K562 (cell line): ENCODE measurements around the gene ALDH6A1. TPM values are rescaled to one million over a fixed set of nuclear protein-coding genes. Genes with fewer than 3 reads are reported as not detected.

ENCODE experiments used
- NR2C2 ChIP-seq, 2 experiments: fragments of 200-800 bp in 1 of 2; sonication (Bioruptor generic) in 1 of 2; sonication (generic) in 1 of 2; formaldehyde crosslinking in 1 of 2; IDR thresholded peaks; 2 replicates each; pipeline versions ENCODE4 v1.6.1 to v1.8.0; 2016 to 2022; ENCODE audit warnings: mild to moderate bottlenecking in 1 of 2, missing compliant biosample characterization in 1 of 2, missing genetic modification characterization in 1 of 2, missing genetic modification reagents in 1 of 2
- PCBP1 ChIP-seq: fragments of 200-400 bp; formaldehyde crosslinking; IDR thresholded peaks from 2 replicates; pipeline ENCODE4 v1.6.1; 2018; ENCODE audit warnings: mild to moderate bottlenecking, low read depth, low read length; ENCODE audit not compliant: poor library complexity, severe bottlenecking
- POLR2B ChIP-seq: fragments of 450-650 bp; IDR thresholded peaks from 2 replicates; pipeline ENCODE4 v1.6.1; 2018; ENCODE audit warnings: low read depth; ENCODE audit not compliant: partially characterized antibody
- TBP ChIP-seq: optimal IDR thresholded peaks from 2 replicates; pipeline ENCODE3; 2011; ENCODE audit warnings: low read depth, low read length, improper control_type of control experiment
- ZNF121 ChIP-seq: sonication (generic); formaldehyde crosslinking; conservative IDR thresholded peaks from 2 replicates; pipeline ENCODE4 v1.8.0; 2022; ENCODE audit warnings: missing genetic modification reagents
- ZNF133 ChIP-seq: fragments of 250-450 bp; sonication (Bioruptor Pico); IDR thresholded peaks from 2 replicates; pipeline ENCODE4 v1.4.0; 2020; ENCODE audit warnings: mild to moderate bottlenecking
- ZNF41 ChIP-seq: fragments of 250-450 bp; sonication (Bioruptor Pico); conservative IDR thresholded peaks from 2 replicates; pipeline ENCODE4 v1.4.0; 2020; ENCODE audit warnings: mild to moderate bottlenecking
- polyA plus RNA-seq, 8 experiments: library from polyadenylated mRNA; depleted of rRNA in 4 of 8; stranded (reverse) in 5 of 8; unstranded in 3 of 8; fragments of >200 nt; fragmentation: Nextera tagmentation in 2 of 8; fragmentation: Illumina TruSeq in 1 of 8; extraction: Ambion mirVana in 2 of 8; extraction: Trizol in 1 of 8; gene quantifications; 2 replicates each; pipeline versions ENCODE4 v1.2.1 to v1.2.3, GENCODE V29; 2011 to 2014; ENCODE audit warnings: inconsistent platforms in 1 of 8, missing spikeins in 1 of 8
- total RNA-seq, 7 experiments: library from RNA; depleted of rRNA in 6 of 7; stranded (reverse); fragments of >200 nt in 6 of 7; fragmentation: Illumina TruSeq in 2 of 7; extraction: Trizol in 2 of 7; gene quantifications; 2 replicates each; pipeline versions ENCODE4 v1.2.1 to v1.2.3, GENCODE V29; 2011 to 2021; ENCODE audit warnings: low replicate concordance in 1 of 7
- TF ChIP-seq, protein P1 (sequence below): fragments of 450-650 bp; IDR thresholded peaks from 2 replicates; pipeline ENCODE4 v1.6.1; 2016; ENCODE audit warnings: mild to moderate bottlenecking, moderate library complexity
- TF ChIP-seq, protein P2 (sequence below): sonication (generic); formaldehyde crosslinking; IDR thresholded peaks from 2 replicates; pipeline ENCODE4 v1.5.0; 2020; ENCODE audit warnings: missing genetic modification reagents
- TF ChIP-seq, protein P3 (sequence below): IDR thresholded peaks from 2 replicates; pipeline ENCODE4 v1.6.1; 2012; ENCODE audit warnings: low read depth, low read length, improper control_type of control experiment, borderline replicate concordance
- TF ChIP-seq, protein P4 (sequence below): sonication (generic); formaldehyde crosslinking; IDR thresholded peaks from 2 replicates; pipeline ENCODE4 v1.9.0; 2022; ENCODE audit warnings: mild to moderate bottlenecking, missing genetic modification reagents

The ALDH6A1 gene
- total and polyA plus RNA-seq, 9 of the 15 experiments (the other 6 are each of a cell fraction or from before 2014, with no cell fraction given) = 3.1 to 11.5 (median 4.6) TPM

DNA sequence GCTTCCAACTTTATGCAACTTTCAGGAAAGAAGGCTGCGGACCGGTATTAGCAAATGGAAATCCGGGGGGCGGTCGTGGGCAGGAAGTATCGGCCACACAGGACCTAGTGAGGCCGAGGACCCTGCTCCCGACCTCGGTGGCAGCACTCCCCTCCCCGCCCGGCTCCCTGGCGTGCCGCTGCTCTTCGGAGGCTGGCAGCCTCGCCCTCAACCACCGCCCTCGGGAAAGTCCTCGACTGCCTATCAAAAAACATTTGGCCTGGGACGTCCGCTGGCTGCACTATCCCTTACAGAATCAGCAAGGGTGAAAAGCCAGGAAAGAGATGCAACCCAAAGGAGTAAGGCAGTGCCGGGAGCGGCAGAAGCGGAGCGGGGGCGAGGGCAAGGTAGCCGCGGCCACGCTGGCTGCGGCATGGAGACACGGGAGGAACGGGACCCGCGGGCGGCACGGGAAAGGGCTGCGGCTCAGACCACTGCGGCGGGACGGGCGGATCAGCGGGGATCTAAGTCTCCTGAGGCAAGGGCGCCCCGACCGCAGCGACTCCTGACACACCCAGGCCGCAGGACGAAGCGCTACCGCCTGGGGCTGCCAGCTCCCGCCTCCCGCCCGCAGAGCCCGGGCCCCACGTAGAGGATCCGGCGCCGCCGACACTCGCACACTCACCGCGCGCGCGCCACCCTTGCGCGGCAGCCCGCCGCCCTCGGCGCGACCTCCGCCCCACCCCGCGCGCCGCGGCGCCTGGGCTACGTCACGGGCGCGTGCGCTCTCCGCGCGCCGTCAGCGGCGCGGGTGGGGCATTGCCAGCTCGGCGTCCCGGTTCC, 65.5 kb downstream of the ALDH6A1 start, which contains the start of the genes BBOF1 and ENTPD5 (continued):
- TF ChIP-seq, protein P1, sequence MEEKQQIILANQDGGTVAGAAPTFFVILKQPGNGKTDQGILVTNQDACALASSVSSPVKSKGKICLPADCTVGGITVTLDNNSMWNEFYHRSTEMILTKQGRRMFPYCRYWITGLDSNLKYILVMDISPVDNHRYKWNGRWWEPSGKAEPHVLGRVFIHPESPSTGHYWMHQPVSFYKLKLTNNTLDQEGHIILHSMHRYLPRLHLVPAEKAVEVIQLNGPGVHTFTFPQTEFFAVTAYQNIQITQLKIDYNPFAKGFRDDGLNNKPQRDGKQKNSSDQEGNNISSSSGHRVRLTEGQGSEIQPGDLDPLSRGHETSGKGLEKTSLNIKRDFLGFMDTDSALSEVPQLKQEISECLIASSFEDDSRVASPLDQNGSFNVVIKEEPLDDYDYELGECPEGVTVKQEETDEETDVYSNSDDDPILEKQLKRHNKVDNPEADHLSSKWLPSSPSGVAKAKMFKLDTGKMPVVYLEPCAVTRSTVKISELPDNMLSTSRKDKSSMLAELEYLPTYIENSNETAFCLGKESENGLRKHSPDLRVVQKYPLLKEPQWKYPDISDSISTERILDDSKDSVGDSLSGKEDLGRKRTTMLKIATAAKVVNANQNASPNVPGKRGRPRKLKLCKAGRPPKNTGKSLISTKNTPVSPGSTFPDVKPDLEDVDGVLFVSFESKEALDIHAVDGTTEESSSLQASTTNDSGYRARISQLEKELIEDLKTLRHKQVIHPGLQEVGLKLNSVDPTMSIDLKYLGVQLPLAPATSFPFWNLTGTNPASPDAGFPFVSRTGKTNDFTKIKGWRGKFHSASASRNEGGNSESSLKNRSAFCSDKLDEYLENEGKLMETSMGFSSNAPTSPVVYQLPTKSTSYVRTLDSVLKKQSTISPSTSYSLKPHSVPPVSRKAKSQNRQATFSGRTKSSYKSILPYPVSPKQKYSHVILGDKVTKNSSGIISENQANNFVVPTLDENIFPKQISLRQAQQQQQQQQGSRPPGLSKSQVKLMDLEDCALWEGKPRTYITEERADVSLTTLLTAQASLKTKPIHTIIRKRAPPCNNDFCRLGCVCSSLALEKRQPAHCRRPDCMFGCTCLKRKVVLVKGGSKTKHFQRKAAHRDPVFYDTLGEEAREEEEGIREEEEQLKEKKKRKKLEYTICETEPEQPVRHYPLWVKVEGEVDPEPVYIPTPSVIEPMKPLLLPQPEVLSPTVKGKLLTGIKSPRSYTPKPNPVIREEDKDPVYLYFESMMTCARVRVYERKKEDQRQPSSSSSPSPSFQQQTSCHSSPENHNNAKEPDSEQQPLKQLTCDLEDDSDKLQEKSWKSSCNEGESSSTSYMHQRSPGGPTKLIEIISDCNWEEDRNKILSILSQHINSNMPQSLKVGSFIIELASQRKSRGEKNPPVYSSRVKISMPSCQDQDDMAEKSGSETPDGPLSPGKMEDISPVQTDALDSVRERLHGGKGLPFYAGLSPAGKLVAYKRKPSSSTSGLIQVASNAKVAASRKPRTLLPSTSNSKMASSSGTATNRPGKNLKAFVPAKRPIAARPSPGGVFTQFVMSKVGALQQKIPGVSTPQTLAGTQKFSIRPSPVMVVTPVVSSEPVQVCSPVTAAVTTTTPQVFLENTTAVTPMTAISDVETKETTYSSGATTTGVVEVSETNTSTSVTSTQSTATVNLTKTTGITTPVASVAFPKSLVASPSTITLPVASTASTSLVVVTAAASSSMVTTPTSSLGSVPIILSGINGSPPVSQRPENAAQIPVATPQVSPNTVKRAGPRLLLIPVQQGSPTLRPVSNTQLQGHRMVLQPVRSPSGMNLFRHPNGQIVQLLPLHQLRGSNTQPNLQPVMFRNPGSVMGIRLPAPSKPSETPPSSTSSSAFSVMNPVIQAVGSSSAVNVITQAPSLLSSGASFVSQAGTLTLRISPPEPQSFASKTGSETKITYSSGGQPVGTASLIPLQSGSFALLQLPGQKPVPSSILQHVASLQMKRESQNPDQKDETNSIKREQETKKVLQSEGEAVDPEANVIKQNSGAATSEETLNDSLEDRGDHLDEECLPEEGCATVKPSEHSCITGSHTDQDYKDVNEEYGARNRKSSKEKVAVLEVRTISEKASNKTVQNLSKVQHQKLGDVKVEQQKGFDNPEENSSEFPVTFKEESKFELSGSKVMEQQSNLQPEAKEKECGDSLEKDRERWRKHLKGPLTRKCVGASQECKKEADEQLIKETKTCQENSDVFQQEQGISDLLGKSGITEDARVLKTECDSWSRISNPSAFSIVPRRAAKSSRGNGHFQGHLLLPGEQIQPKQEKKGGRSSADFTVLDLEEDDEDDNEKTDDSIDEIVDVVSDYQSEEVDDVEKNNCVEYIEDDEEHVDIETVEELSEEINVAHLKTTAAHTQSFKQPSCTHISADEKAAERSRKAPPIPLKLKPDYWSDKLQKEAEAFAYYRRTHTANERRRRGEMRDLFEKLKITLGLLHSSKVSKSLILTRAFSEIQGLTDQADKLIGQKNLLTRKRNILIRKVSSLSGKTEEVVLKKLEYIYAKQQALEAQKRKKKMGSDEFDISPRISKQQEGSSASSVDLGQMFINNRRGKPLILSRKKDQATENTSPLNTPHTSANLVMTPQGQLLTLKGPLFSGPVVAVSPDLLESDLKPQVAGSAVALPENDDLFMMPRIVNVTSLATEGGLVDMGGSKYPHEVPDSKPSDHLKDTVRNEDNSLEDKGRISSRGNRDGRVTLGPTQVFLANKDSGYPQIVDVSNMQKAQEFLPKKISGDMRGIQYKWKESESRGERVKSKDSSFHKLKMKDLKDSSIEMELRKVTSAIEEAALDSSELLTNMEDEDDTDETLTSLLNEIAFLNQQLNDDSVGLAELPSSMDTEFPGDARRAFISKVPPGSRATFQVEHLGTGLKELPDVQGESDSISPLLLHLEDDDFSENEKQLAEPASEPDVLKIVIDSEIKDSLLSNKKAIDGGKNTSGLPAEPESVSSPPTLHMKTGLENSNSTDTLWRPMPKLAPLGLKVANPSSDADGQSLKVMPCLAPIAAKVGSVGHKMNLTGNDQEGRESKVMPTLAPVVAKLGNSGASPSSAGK = peak; percentile 19; the same call in 1 of the 2 replicates
- TF ChIP-seq, protein P2, sequence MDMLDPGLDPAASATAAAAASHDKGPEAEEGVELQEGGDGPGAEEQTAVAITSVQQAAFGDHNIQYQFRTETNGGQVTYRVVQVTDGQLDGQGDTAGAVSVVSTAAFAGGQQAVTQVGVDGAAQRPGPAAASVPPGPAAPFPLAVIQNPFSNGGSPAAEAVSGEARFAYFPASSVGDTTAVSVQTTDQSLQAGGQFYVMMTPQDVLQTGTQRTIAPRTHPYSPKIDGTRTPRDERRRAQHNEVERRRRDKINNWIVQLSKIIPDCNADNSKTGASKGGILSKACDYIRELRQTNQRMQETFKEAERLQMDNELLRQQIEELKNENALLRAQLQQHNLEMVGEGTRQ (CRISPR knock-in tag) = no peak
- TF ChIP-seq, protein P3, sequence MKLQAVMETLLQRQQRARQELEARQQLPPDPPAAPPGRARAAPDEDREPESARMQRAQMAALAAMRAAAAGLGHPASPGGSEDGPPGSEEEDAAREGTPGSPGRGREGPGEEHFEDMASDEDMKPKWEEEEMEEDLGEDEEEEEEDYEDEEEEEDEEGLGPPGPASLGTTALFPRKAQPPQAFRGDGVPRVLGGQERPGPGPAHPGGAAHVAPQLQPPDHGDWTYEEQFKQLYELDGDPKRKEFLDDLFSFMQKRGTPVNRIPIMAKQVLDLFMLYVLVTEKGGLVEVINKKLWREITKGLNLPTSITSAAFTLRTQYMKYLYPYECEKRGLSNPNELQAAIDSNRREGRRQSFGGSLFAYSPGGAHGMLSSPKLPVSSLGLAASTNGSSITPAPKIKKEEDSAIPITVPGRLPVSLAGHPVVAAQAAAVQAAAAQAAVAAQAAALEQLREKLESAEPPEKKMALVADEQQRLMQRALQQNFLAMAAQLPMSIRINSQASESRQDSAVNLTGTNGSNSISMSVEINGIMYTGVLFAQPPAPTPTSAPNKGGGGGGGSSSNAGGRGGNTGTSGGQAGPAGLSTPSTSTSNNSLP = no peak
- TF ChIP-seq ZNF121 (CRISPR knock-in tag) (no peak), POLR2B (peak; percentile 52), PCBP1 (no peak), ZNF41 (CRISPR knock-in tag) (no peak), ZNF133 (CRISPR knock-in tag) (no peak), TBP (no peak), NR2C2 (CRISPR knock-in tag; IDR thresholded peaks at IDR 0.05) (no peak; the same call in 1 of the 2 replicates), NR2C2 (tag; IDR thresholded peaks at IDR 0.05) (peak; percentile 95)
- TF ChIP-seq, protein P4, sequence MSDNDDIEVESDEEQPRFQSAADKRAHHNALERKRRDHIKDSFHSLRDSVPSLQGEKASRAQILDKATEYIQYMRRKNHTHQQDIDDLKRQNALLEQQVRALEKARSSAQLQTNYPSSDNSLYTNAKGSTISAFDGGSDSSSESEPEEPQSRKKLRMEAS = no peak; the same call in 1 of the 2 replicates
